T1000 (cell line): ENCODE results near the gene GHSR.

Experiments used
- DNase-seq: peaks from one replicate; lab custom pipeline; 2025; ENCODE audit warnings: mixed read lengths; lab: John Stamatoyannopoulos, UW

The GHSR gene

GRCh38 chr3:172437713-172438112, 10.5 kb downstream of the GHSR start:
- no peak for DNase-seq

DNA sequence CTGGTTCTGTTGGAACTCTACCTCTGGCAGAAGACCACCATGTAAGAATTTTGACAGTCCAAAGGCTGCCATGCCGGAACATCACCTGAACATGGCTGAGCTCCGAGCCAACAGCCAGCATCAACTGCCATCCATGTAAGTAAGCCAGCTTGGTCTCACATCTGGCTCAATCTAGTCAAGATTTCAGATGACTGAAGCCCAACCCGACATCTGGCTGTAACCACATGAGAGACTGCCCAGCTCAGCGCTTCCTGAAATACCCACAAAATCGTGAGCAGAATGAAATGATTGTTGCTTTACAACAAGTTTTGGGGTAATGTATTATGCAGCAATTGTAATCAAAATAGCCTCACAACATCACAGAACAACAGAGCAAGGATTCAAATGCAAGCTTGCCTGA, 32.9 kb downstream of the GHSR start:
- no peak for DNase-seq

DNA sequence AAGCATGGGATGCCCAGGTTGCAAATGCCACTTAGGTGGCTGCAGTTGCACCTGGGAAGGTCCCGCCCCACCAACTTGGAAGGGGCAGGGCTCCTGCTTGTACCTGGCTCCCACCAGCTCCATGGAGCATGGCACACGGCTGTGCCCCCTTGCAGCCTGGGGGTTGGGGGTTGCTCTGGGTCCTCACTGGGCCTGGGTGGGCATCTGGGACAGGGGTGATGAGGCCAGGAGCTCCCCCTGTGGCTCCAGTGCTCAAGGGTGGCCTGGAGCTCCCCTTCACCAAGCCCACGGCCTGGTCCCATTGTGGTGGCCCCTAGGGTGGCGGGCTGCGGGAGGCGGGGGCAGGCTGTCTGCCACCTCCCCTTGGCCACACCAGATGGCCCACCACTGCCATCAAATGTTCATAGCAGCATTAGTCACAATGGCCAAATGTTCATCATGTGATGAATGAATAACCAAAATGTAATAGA, 36.7 kb downstream of the GHSR start:
- no peak for DNase-seq

- no peak for DNase-seq
Observed at GRCh38 chr3:172410702-172411477, 37.4 kb downstream of the GHSR start.

DNA sequence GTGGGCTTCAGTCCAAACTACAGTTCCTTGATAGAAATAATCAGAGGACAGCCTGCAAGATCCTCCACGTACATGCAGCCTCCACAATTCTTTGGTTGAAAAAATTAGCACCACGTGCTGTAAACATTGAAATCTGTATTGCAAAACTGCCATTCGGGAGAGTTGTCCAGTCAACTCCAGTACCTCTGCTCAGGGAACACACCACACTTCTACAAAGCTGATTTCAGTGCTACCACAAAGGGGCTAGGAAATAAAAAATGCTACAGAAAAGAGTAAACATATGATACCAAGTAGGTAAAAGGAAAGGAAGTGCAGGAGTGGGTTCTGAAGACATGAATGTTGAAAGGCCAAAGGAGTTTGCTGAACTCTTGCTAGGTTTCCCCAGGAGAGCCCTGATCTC, 40.4 kb downstream of the GHSR start:
- DNase-seq = no peak

GRCh38 chr3:172405914-172406313, 42.3 kb downstream of the GHSR start:
- no peak for DNase-seq

DNA sequence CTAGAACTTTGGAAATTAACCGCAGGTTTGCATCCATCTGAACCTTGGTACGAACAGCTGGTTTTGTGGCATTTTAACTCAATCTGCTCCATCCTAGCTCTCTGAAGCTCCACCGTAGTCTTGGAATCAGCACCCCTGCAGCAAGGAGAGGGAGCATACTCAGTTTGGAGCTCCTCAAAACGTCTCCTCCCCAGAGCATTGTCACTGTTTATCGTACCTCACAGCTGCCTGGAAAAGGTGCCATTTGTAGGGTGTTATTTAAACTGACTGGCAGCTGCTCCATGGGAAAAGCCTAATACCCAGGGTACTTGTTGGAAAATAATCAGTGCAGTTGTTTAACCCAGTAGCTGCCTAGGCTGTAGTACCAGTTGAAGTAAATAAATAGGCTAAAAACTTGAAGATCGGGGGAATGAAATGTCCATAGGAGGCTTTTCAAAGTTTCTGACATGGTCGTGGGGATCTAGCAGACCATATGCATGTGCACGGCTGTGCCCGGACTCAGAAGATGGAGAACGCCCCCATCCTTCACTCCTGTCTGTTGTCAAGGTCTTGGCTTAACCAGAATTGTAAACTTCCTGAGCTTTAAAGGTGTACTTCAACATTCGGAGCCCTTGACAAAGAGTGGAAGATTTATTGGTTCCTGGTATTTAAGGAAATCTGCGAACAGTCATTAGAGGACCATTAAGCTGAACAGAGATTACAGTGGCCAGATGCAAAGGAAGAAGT, 43.9 kb downstream of the GHSR start:
- DNase-seq = no peak

DNA sequence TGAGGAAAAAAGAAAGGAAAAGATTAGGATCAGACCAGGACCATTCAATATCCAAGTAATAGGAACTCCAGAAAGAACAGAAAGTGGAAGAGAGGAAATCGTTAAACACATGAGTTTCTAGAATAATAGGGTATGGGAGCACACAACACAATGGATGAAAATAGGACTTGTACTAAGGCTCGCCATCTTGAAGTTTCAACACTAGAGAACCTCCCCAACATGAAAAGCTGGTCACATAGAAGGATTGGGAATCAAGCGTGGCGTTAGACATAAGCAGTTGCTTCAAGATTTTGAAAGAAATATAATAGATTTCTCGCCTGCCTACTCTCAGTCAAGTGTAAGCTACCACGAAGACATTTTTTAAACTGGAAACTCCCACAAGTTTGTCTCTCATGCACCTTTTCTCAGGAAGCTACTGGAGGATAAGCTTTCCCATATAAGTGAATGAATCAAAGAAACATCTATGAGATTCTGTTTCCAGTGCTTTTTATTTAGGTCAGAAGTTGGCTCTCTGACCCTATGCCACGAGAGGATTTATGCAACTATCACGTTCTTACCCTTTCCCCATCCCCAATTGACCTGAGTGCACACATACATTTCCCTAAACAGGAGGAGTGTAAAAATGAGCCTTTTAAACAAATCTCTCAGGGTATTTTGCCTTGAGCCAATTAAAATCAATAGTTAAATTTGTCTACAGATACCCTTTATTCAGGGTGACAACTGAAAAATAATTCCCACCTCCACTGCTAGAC, 45.2 kb downstream of the GHSR start:
- no peak for DNase-seq

- DNase-seq = no peak
Observed at GRCh38 chr3:172402090-172402489, 46.2 kb downstream of the GHSR start.

GRCh38 chr3:172398484-172398883, 49.8 kb downstream of the GHSR start:
- DNase-seq = no peak

DNA sequence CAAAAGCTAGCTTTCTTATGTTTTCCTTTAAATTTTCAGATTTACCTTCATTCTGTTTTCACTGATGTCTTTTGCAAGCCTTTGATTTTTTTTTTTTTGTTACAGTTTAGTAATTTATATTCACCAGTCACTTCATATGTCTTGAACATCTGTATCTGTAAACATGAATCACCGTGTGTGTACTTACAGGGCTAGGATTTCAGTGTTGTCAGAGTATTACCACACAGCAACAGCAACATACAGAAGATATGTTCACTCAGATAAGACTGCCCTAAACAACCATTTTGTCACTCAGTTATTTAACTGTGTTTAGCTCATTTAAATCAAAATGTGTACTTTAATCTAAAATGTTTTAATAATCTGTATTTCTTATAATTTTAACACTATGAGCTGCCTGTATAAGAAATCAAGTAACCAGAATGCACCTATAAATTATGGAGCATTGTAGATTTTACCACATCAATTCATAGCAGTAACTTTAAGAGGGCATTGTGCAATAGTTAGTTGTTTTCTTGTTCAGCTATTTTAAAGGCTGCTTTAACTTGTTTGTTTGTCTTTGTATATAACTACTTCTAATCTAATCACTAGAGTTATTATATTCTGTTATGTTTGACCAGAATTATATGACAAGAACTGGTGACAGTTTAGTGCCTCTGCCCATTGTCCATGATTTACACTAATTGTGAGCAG, 50.4 kb downstream of the GHSR start:
- DNase-seq = no peak

GRCh38 chr3:172396400-172396799, 51.9 kb downstream of the GHSR start:
- no peak for DNase-seq

GRCh38 chr3:172394692-172395091, 53.6 kb downstream of the GHSR start:
- no peak for DNase-seq
